ENCODE data around the gene ZCCHC24.

Gene ZCCHC24

GRCh38 chr10:79431891-79432831, 13.3 kb downstream of the ZCCHC24 start:
- no peak overlapping the region for H2BK5ac ChIP-seq (ENCODE audit: low read depth, low read length, poor library complexity)
- peaks cover 3% of the 10 kb centered on the region for H3K9me3 ChIP-seq (ENCODE audit: insufficient read depth, low read depth, low read length)
- DNase-seq, result no peak
- H3K4ac ChIP-seq (ENCODE audit: low read depth, low read length), result no peak overlapping the region
- H3K79me2 ChIP-seq (ENCODE audit: control insufficient read depth, insufficient read depth, low read length, poor library complexity), result no peaks in the 10 kb centered on the region
- H3K14ac ChIP-seq (ENCODE audit: low read length), result no peak overlapping the region
- no peak overlapping the region for H2AK5ac ChIP-seq (ENCODE audit: low read length)
- H4K91ac ChIP-seq (ENCODE audit: low read depth, low read length), result no peak overlapping the region
- no peak overlapping the region for H2BK120ac ChIP-seq (ENCODE audit: insufficient read depth, low read length, poor library complexity)
- no CpG with 5 or more reads among the region's 17 CpGs for WGBS (ENCODE audit: extremely low coverage, insufficient coverage, insufficient read length)
- no peak overlapping the region for H4K8ac ChIP-seq (ENCODE audit: low read depth, low read length)
- H4K12ac ChIP-seq (ENCODE audit: low read depth, low read length), result no peak overlapping the region
- H3K27ac ChIP-seq (ENCODE audit: low read depth, low read length), result no peak overlapping the region
- no peak overlapping the region for H3K9ac ChIP-seq (ENCODE audit: low read length)
- H3K18ac ChIP-seq (ENCODE audit: low read length), result no peak overlapping the region
- no peaks in the 10 kb centered on the region for H3K27me3 ChIP-seq (ENCODE audit: insufficient read depth, low read length)
- H3K4me2 ChIP-seq (ENCODE audit: low read length), result no peak overlapping the region
- H3K79me1 ChIP-seq (ENCODE audit: low read length), result peaks cover 3% of the 10 kb centered on the region
- H3K36me3 ChIP-seq (ENCODE audit: control insufficient read depth in 1 of 2, insufficient read depth in 2 of 2, low read length in 2 of 2), result no peaks in the 10 kb centered on the region
- no peak overlapping the region for H3K23ac ChIP-seq (ENCODE audit: low read length)
- H3K4me1 ChIP-seq (ENCODE audit: control insufficient read depth in 1 of 2, insufficient read depth in 2 of 2, low read length in 2 of 2), result peaks cover 26 to 27% of the 10 kb centered on the region in 2 experiments
- H2BK12ac ChIP-seq (ENCODE audit: low read length), result peak overlapping the region; percentile 27
- no peak overlapping the region for H3K4me3 ChIP-seq (ENCODE audit: low read depth, low read length)
- no peak overlapping the region for H2AFZ ChIP-seq (ENCODE audit: insufficient read depth, low read length, poor library complexity)

- no CpG with 5 or more reads among the region's 5 CpGs for WGBS (ENCODE audit: extremely low coverage, insufficient coverage, insufficient read length)
- Histone ChIP-seq H3K79me1 (ENCODE audit: low read length) (peaks cover 3% of the 10 kb centered on the region), H3K27ac (ENCODE audit: low read depth, low read length) (no peak overlapping the region), H4K91ac (ENCODE audit: low read depth, low read length) (no peak overlapping the region), H3K4me2 (ENCODE audit: low read length) (no peak overlapping the region), H3K4me3 (ENCODE audit: low read depth, low read length) (no peak overlapping the region), H4K12ac (ENCODE audit: low read depth, low read length) (no peak overlapping the region), H3K4me1 (ENCODE audit: control insufficient read depth in 1 of 2, insufficient read depth in 2 of 2, low read length in 2 of 2) (peaks cover 26 to 27% of the 10 kb centered on the region in 2 experiments), H3K18ac (ENCODE audit: low read length) (no peak overlapping the region), H2AFZ (ENCODE audit: insufficient read depth, low read length, poor library complexity) (no peak overlapping the region), H3K27me3 (ENCODE audit: insufficient read depth, low read length) (no peaks in the 10 kb centered on the region), H3K79me2 (ENCODE audit: control insufficient read depth, insufficient read depth, low read length, poor library complexity) (no peaks in the 10 kb centered on the region), H3K36me3 (ENCODE audit: control insufficient read depth in 1 of 2, insufficient read depth in 2 of 2, low read length in 2 of 2) (no peaks in the 10 kb centered on the region), H2BK5ac (ENCODE audit: low read depth, low read length, poor library complexity) (no peak overlapping the region), H2BK120ac (ENCODE audit: insufficient read depth, low read length, poor library complexity) (no peak overlapping the region), H4K8ac (ENCODE audit: low read depth, low read length) (no peak overlapping the region), H3K9me3 (ENCODE audit: insufficient read depth, low read depth, low read length) (peaks cover 3% of the 10 kb centered on the region), H3K4ac (ENCODE audit: low read depth, low read length) (no peak overlapping the region), H3K23ac (ENCODE audit: low read length) (no peak overlapping the region), H2AK5ac (ENCODE audit: low read length) (no peak overlapping the region), H3K14ac (ENCODE audit: low read length) (no peak overlapping the region), H2BK12ac (ENCODE audit: low read length) (no peak overlapping the region), H3K9ac (ENCODE audit: low read length) (no peak overlapping the region)
- DNase-seq, result no peak
These were observed 14.0 kb downstream of the ZCCHC24 start for GRCh38 chr10:79431428-79431827.

DNA sequence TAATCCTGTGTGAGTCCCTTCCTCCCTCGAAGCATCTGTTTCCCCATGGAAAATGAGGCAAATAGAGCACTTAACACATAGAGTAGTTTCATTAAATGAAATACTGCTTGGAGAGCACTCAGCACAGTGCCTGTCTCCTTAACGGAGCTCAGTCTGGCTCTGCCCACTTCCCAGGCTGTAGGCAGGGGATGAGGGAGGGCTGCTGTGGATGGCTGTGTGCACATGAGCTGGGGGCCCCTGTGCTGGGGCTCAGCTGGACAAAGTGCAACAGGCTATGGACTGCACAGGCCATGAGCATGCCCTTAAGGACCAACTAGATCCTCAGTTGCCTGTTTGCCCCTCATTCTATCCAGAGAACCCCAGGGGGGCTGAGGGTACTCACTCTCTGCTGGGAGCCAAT, 14.5 kb downstream of the ZCCHC24 start:
- Histone ChIP-seq H3K36me3 (ENCODE audit: control insufficient read depth in 1 of 2, insufficient read depth in 2 of 2, low read length in 2 of 2) (no peaks in the 10 kb centered on the region), H3K9me3 (ENCODE audit: insufficient read depth, low read depth, low read length) (peaks cover 3% of the 10 kb centered on the region), H3K18ac (ENCODE audit: low read length) (no peak overlapping the region), H3K79me1 (ENCODE audit: low read length) (peaks cover 3% of the 10 kb centered on the region), H2BK5ac (ENCODE audit: low read depth, low read length, poor library complexity) (no peak overlapping the region), H3K27ac (ENCODE audit: low read depth, low read length) (no peak overlapping the region), H3K23ac (ENCODE audit: low read length) (no peak overlapping the region), H2BK12ac (ENCODE audit: low read length) (no peak overlapping the region), H2AFZ (ENCODE audit: insufficient read depth, low read length, poor library complexity) (no peak overlapping the region), H3K79me2 (ENCODE audit: control insufficient read depth, insufficient read depth, low read length, poor library complexity) (no peaks in the 10 kb centered on the region), H4K91ac (ENCODE audit: low read depth, low read length) (no peak overlapping the region), H4K12ac (ENCODE audit: low read depth, low read length) (no peak overlapping the region), H3K4ac (ENCODE audit: low read depth, low read length) (no peak overlapping the region), H3K4me2 (ENCODE audit: low read length) (no peak overlapping the region), H2AK5ac (ENCODE audit: low read length) (no peak overlapping the region), H2BK120ac (ENCODE audit: insufficient read depth, low read length, poor library complexity) (no peak overlapping the region), H3K14ac (ENCODE audit: low read length) (no peak overlapping the region), H3K4me3 (ENCODE audit: low read depth, low read length) (no peak overlapping the region), H3K9ac (ENCODE audit: low read length) (no peak overlapping the region), H3K27me3 (ENCODE audit: insufficient read depth, low read length) (no peaks in the 10 kb centered on the region), H3K4me1 (ENCODE audit: control insufficient read depth in 1 of 2, insufficient read depth in 2 of 2, low read length in 2 of 2) (peaks cover 24 to 25% of the 10 kb centered on the region in 2 experiments), H4K8ac (ENCODE audit: low read depth, low read length) (no peak overlapping the region)
- DNase-seq, result no peak
- WGBS (ENCODE audit: extremely low coverage, insufficient coverage, insufficient read length), result no CpG with 5 or more reads among the region's 2 CpGs

DNA sequence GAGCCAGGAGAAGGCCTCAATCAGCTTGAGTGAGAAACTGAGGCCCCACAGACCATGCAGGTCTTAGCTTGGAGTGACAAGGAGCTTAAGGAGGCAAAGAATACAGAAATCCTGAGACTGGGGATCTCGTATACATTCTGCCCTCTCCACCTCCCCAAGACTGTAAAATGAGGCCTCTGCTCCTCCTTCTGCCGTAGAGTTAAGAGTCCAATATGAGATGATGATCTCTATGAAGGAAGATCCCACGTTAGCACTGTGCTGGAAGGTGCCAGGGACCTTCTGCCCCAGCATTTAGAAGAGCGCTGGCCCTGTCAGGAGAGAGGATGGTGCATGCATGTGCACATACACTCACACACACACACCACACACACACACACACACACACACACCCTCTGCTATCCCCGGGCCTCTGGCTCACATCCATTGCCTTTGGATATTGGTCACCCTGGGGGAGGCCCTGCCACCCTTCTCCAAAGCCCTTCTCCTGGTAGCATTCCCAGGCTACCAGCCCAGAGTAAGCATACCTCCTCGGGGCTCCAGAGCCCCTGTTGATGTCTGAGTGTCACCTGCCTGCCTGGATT, 15.0 kb downstream of the ZCCHC24 start:
- H4K12ac ChIP-seq (ENCODE audit: low read depth, low read length), result no peak overlapping the region
- no peak overlapping the region for H3K4me2 ChIP-seq (ENCODE audit: low read length)
- H4K8ac ChIP-seq (ENCODE audit: low read depth, low read length), result no peak overlapping the region
- H3K27ac ChIP-seq (ENCODE audit: low read depth, low read length), result no peak overlapping the region
- peaks cover 3% of the 10 kb centered on the region for H3K9me3 ChIP-seq (ENCODE audit: insufficient read depth, low read depth, low read length)
- no peak overlapping the region for H2BK5ac ChIP-seq (ENCODE audit: low read depth, low read length, poor library complexity)
- no peak for DNase-seq
- H3K4ac ChIP-seq (ENCODE audit: low read depth, low read length), result no peak overlapping the region
- H3K4me1 ChIP-seq (ENCODE audit: control insufficient read depth in 1 of 2, insufficient read depth in 2 of 2, low read length in 2 of 2), result peaks cover 19 to 20% of the 10 kb centered on the region in 2 experiments
- H2AFZ ChIP-seq (ENCODE audit: insufficient read depth, low read length, poor library complexity), result no peak overlapping the region
- no peak overlapping the region for H3K4me3 ChIP-seq (ENCODE audit: low read depth, low read length)
- no peak overlapping the region for H3K14ac ChIP-seq (ENCODE audit: low read length)
- WGBS (ENCODE audit: extremely low coverage, insufficient coverage, insufficient read length), result no CpG with 5 or more reads among the region's 6 CpGs
- H4K91ac ChIP-seq (ENCODE audit: low read depth, low read length), result no peak overlapping the region
- H3K9ac ChIP-seq (ENCODE audit: low read length), result no peak overlapping the region
- H3K23ac ChIP-seq (ENCODE audit: low read length), result no peak overlapping the region
- H2BK12ac ChIP-seq (ENCODE audit: low read length), result no peak overlapping the region
- no peaks in the 10 kb centered on the region for H3K27me3 ChIP-seq (ENCODE audit: insufficient read depth, low read length)
- H2AK5ac ChIP-seq (ENCODE audit: low read length), result no peak overlapping the region
- no peaks in the 10 kb centered on the region for H3K79me2 ChIP-seq (ENCODE audit: control insufficient read depth, insufficient read depth, low read length, poor library complexity)
- no peaks in the 10 kb centered on the region for H3K36me3 ChIP-seq (ENCODE audit: control insufficient read depth in 1 of 2, insufficient read depth in 2 of 2, low read length in 2 of 2)
- H2BK120ac ChIP-seq (ENCODE audit: insufficient read depth, low read length, poor library complexity), result no peak overlapping the region
- no peak overlapping the region for H3K18ac ChIP-seq (ENCODE audit: low read length)
- H3K79me1 ChIP-seq (ENCODE audit: low read length), result peaks cover 3% of the 10 kb centered on the region

Data from trophoblast cell (in vitro differentiated cells and primary cell).